Measurements from ENCODE around the gene WDFY2.

- TF ChIP-seq CTCF (conservative IDR thresholded peaks at IDR 0.05; ENCODE audit: low read depth, low read length) (no peak), EZH2 (IDR thresholded peaks at IDR 0.05; ENCODE audit: borderline replicate concordance, low read depth, low read length, poor library complexity, severe bottlenecking) (no peak)
These were observed 120.4 kb downstream of the WDFY2 start for GRCh38 chr13:51704399-51705313.
